A673 (cell line): ENCODE results near the gene CEP85.

Experiments used
- EZH2 ChIP-seq: fragments of 200-600 bp; sonication (generic); IDR thresholded peaks from 2 replicates; pipeline ENCODE4 v1.6.1; 2017; ENCODE audit warnings: borderline replicate concordance, low read depth, mild to moderate bottlenecking, mixed read lengths, antibody characterized with exemption, low read length; ENCODE audit not compliant: poor library complexity, severe bottlenecking
- TF ChIP-seq, protein P1 (sequence below): fragments of 300-800, 200-600 bp; sonication (generic); conservative IDR thresholded peaks from 2 replicates; pipeline ENCODE4 v1.5.1; 2017; ENCODE audit warnings: low read depth, mild to moderate bottlenecking, antibody characterized with exemption, low read length, moderate library complexity, mixed read lengths

DNA sequence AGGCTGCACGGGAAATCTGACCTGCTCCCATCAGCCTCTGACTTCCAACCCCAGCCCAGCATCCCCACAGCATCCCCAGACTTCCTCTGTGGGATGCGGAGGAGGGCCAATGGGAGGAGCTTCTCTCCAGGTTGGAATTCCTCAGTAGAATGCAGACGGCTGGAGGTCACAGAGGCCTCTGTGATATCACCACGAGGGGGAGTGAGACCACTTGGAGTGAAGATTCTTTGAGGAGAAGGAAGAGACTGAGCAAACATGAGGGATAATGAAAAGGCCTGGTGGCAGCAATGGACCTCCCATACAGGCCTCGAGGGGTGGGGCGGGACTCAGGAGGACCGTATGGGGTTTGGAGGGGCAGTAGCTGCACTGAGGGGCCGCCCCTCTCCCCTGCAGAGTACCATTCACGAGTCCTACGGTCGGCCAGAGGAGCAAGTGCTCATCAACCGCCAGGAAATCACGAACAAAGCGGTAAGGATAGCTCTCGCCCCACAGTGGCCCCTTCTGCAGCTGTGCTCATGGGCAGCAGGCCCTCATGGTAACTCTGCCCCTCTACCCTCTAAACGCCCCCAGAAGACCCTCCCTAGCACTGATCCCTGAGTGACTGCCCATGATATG lies 43.5 kb upstream of the CEP85 start, which contains the start of gene CATSPER4:
- TF ChIP-seq, protein P1, sequence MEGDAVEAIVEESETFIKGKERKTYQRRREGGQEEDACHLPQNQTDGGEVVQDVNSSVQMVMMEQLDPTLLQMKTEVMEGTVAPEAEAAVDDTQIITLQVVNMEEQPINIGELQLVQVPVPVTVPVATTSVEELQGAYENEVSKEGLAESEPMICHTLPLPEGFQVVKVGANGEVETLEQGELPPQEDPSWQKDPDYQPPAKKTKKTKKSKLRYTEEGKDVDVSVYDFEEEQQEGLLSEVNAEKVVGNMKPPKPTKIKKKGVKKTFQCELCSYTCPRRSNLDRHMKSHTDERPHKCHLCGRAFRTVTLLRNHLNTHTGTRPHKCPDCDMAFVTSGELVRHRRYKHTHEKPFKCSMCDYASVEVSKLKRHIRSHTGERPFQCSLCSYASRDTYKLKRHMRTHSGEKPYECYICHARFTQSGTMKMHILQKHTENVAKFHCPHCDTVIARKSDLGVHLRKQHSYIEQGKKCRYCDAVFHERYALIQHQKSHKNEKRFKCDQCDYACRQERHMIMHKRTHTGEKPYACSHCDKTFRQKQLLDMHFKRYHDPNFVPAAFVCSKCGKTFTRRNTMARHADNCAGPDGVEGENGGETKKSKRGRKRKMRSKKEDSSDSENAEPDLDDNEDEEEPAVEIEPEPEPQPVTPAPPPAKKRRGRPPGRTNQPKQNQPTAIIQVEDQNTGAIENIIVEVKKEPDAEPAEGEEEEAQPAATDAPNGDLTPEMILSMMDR: peak; percentile 31
- no peak for TF ChIP-seq EZH2
